ENCODE data around the gene CLEC1A. TPM values are rescaled to one million over a fixed set of nuclear protein-coding genes. Genes with fewer than 3 reads are reported as not detected.
A peak's percentile ranks its signal among the peaks of the same experiment; 100 is the strongest.

CLEC1A gene
- total RNA-seq: 3.6 and 16.0 TPM in 2 replicates

GRCh38 chr12:10098791-10099190 lies at the start of gene CLEC1A:
Gene CLEC1A (minus strand): TSS chr12:10098985. CDS start chr12:10098922, 63 bp downstream.
- no peak for DNase-seq (ENCODE audit: low read depth, low spot score)

- no peak for DNase-seq (ENCODE audit: low read depth, low spot score)
These were observed 49.1 kb upstream of the CLEC1A start for GRCh38 chr12:10147714-10148403.

GRCh38 chr12:10142976-10143589 lies 44.3 kb upstream of the CLEC1A start:
- no peak for DNase-seq (ENCODE audit: low read depth, low spot score)

DNA sequence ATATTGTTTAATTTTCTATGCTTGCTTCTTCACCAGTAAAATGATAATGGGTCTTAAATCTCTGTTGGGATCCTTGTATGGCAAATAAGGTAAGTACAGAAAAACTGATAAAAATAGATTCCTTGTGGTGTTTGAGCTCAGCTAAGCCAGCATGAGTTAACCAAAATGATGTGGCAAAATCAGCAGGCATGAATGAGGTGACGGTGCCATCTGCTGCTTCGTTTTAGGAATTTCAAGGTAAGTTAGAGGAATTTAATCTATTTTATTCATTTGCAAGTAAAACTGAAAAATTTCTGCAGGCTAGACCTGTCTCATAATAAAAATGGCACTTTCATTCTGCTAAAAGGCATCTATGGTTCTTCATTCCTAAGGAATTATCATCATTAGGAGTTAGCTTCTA lies 41.2 kb upstream of the CLEC1A start:
- DNase-seq (ENCODE audit: low read depth, low spot score): peak; percentile 57

DNA sequence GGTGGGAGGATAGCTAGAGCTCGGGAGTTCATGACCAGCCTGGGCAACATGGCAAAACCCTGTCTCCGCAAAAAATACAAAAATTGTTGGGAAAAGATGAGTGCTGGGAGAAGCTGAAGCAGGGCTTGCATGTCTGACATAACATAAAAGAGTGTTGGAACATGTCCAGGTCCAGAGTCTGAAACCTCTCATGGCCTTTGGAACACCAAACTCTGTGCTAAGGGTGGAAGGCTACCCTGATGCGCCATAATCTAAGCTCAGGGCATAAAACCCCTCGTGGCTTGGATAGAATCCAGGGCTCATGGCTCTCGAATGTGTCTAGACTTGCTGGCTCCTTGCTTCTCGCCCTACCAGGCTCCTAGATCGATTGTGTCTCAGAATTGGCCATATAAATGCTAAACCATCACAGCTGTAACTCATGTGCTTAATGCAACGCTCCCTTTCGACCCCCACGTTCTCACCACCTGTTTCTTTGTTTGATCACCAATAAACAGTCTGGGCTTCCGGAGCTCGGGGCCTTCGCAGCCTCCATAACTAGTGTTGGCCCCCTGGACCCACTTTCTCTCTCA lies 37.9 kb upstream of the CLEC1A start:
- DNase-seq (ENCODE audit: low read depth, low spot score): no peak

DNA sequence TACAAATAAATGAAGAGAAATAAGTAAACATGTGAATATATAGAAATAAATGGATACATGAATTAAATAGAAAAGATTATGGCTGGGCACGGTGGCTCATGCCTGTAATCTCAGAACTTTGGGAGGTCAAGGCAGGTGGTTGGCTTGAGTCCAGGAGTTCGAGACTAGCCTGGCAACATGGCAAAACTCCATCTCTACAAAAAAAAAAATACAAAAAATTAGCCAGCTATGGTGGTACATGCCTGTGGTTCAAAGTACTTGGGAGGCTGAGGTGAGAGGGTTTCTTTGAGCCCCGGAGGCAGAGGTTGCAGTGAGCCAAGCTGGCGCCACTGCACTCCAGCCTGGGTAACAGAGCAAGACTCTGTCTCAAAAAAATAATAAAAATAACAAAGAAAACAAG lies 36.3 kb upstream of the CLEC1A start:
- no peak for DNase-seq (ENCODE audit: low read depth, low spot score)

DNA sequence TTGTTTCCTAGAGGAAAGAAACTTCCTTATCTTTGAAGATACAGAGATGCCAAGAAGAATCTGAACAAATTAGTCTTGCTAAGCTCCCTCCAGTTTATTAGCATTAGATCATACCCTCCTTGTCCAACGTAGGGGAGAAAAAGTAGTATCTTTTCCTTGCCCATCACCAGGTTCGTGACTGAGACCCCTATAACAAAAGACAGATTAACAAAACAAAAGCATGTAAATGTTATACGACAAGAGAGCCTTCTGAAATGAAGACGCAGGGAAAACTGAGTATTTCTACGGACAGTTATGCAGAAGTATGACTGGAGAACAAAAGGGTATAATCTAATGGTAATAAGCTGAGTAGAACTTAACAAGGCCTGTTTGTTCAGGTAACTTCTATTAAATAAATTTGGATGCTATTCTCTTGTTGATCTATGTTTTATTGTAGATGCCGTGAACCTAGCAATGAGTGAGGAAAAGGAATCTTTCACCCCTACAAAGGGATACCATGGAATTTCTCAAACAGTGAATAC lies 34.1 kb upstream of the CLEC1A start:
- no peak for DNase-seq (ENCODE audit: low read depth, low spot score)

DNA sequence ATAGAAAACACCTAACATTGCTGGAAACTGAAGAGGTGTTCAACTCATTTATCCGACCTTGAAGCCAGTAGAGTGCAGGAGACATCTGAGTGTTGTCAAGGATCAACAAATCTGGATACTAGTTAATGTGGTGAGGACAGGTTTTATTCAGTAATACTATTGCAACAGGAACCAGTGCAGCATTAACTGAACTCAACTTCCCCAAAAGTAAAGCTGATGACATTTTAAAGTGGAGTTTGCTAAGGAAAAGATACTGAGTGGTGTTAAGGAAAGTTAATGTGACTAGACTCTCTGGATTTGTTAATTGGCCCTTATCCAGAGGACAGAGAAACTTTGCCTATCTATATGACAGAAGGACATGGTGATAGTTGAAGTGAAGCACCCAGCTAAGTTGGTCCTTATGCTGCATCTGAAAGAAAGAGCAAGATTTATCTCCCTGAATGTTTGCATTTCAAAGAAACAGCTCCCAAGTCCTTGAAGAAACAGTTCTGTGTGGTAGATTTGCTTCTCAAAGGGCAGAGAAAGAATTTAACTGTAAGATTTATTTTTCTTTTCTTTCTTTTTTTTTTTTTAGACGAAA lies 32.4 kb upstream of the CLEC1A start:
- DNase-seq (ENCODE audit: low read depth, low spot score): no peak

GRCh38 chr12:10130042-10130441 lies 31.3 kb upstream of the CLEC1A start, which contains the start of gene CLEC7A:
Gene CLEC7A (minus strand): TSS chr12:10130199. CDS start chr12:10130082, 117 bp downstream.
- DNase-seq (ENCODE audit: low read depth, low spot score): no peak

GRCh38 chr12:10128687-10129086 lies 29.9 kb upstream of the CLEC1A start:
- DNase-seq (ENCODE audit: low read depth, low spot score): no peak

DNA sequence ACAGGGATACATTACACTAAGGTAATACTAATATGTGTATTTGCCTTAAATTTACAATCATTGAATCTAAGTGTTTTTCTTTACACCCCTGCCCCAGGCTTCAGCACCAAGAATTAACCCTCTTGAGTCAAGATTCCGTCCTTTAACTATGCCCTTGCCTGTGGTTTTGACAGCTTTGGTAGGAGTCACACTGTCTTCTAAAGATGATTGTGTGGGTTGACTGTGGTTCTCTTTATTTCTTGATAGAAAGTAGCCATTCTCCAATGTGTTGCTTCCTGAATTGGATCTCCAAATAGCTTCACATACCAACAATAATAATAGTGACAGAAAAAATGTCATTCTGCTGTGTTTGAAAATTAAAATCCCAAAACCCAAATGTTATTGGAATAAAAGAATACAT lies 27.6 kb upstream of the CLEC1A start:
- no peak for DNase-seq (ENCODE audit: low read depth, low spot score)

DNA sequence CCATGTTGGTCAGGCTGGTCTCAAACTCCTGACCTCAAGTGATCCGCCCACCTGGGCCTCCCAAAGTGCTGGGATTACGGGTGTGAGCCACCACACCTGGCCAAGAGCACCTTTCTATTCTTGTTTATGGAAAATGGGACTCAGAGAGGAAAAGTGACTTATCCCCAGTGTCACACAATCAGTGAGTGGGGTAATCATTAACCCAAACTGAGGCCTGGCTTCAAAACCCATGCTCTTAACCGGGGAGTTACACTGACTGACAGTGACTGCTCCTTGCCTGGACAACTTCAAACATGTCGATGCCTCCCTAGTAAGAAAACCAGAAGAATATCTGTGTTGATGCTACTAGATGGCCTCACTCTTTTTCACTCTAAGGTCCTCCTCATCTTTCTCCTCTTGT lies 23.9 kb upstream of the CLEC1A start:
- DNase-seq (ENCODE audit: low read depth, low spot score): no peak

- DNase-seq (ENCODE audit: low read depth, low spot score): no peak
These were observed 22.5 kb upstream of the CLEC1A start for GRCh38 chr12:10121278-10121677.

DNA sequence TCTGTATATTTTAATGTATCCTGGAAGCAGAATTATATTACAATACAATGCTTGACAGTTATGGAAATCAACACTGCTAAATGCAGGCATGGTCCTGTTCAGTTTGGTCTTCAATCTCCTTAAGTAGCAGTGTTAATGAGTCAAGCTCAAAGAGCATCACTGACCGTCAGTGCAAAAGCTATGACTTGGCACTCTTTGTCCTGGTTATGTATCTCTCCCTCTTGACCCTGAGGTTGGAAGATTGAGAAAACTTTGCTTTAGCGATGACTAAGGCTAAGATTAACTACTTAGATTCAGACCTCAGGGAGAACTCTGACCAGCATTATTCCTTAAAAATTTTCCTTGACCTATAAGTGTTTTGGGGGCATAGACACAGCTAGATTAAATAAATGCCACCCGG lies 20.3 kb upstream of the CLEC1A start:
- DNase-seq (ENCODE audit: low read depth, low spot score): no peak

DNA sequence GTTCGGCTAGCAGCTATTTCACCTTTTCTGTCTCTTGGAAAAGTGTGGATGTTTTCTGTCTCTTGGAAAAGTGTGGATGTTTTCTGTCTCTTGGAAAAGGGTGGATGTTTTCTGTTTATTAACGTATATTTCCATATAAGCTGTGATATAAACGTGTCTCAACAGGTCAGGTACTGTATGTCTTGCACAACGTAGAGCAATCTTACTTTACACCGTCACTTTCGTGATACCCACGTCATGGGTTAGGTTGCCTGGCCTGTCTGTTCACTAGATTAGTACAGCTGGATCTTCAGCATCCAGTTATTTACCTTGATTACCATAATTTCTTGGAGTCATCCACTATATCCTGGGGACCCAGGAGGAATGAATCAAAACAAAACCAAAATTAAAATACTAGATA lies 17.1 kb upstream of the CLEC1A start:
- DNase-seq (ENCODE audit: low read depth, low spot score): no peak

DNA sequence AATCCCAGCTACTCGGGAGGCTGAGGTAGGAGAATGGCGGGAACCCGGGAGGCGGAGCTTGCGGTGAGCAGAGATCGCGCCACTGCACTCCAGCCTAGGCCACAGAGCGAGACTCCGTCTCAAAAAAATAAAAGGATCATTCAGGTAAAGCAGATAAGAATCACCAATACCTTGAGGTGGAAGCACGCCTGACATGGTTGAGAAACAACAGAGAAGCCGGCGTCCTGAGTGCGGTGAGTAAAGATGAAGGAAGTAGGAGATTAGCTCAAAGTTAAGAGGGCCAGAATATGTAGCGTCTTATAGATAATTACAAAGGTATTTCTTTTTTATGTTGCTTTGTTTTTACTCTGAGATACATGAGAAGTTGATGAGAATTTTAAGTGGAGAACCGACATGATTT lies 16.5 kb upstream of the CLEC1A start:
- DNase-seq (ENCODE audit: low read depth, low spot score): no peak

- DNase-seq (ENCODE audit: low read depth, low spot score): no peak
These were observed 15.1 kb upstream of the CLEC1A start for GRCh38 chr12:10113920-10114319.

DNA sequence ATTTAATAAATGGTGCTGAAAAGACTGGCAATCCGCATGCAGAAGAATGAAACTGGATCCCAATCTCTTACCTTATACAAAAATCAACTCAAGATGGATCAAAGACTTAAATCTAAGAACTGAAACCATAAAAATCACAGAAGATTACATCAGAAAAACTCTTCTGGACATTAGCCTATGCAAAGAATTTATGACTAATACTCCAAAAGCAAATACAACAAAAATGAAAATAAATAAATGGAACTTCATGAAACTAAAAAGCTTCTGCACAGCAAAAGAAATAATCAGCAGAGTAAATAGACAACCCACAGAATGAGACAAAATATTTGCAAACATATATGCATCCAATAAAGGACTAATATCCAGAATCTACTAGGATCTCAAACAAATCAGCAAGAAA lies 14.3 kb upstream of the CLEC1A start:
- DNase-seq (ENCODE audit: low read depth, low spot score): no peak

DNA sequence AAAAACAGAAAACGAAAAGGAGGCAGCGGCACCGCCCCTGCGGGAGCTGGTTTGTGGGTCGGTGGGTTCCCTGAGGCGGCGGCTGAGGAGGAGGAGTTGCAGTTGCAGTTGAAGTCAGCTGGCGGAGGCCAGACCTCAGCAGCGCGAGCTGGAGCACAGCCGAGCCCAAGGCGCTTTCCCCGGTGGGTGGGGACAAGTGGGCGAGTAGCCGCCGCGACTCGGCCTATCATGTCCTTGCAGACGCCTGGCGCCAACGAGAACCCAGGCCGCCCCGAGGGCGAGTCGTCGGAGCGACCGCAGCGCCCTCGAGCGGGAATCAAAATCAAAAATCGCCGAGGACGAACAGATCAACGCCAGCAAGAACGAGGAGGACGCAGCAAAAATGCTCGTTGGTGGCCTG lies 12.7 kb upstream of the CLEC1A start:
- DNase-seq (ENCODE audit: low read depth, low spot score): no peak

- DNase-seq (ENCODE audit: low read depth, low spot score): no peak
These were observed 11.6 kb upstream of the CLEC1A start for GRCh38 chr12:10110256-10110844.

- no peak for DNase-seq (ENCODE audit: low read depth, low spot score)
These were observed 3.5 kb upstream of the CLEC1A start for GRCh38 chr12:10102322-10102721.

DNA sequence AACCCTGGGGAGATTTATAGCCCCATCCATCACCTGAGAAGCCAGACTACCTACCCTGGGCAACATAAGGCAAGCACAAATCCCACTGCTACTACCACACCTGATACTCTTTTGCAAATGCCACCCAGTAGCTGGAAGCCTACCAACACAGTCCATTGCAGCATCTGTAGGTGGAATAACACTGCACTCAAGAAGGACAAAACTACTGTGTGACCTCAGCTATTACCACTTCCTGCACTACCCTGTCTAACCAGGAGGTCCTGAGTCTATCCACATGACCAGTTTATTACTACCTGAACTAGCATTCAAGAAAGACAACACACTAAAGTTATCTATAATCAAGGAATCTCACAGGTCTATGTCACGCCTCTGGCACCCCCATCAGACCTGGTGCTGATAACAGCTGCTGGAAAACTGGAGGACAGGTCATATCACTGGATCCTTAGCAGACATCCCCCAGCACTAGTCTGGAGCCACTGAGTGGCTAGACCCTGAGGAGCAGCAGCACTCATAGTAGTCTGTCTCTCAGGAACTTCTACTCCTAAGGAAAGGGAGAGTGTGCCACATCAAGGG lies 2.9 kb upstream of the CLEC1A start:
- DNase-seq (ENCODE audit: low read depth, low spot score): no peak
